GM08714 (cell line): Measurements from ENCODE around the gene FGD4.
A peak's percentile ranks its signal among the peaks of the same experiment; 100 is the strongest.

Source experiments
- H3K4me3 ChIP-seq: fragments of 200-500 bp; sonication (Bioruptor generic); 2 replicates; pipeline ENCODE4 v1.5.1; 2014; ENCODE audit warnings: mild to moderate bottlenecking, low read length, inconsistent platforms
- ZNF274 ChIP-seq: IDR thresholded peaks from 2 replicates; pipeline ENCODE4 v1.6.1; 2012; ENCODE audit warnings: mild to moderate bottlenecking, low read depth, low read length

Gene FGD4

GRCh38 chr12:32671930-32672780 lies 272.8 kb downstream of the FGD4 start:
- no peak overlapping the region for H3K4me3 ChIP-seq
- no peak for TF ChIP-seq ZNF274

- TF ChIP-seq ZNF274: no peak
- H3K4me3 ChIP-seq: peak within 1 kb of the TSS; percentile 97
Observed at GRCh38 chr12:32679091-32679919, 279.9 kb downstream of the FGD4 start, which contains the start of gene DNM1L. Gene DNM1L (plus strand): TSS chr12:32679301. CDS start chr12:32679364, 63 bp downstream.

GRCh38 chr12:32679920-32680237 lies 280.5 kb downstream of the FGD4 start:
- TF ChIP-seq ZNF274: no peak

GRCh38 chr12:32680787-32681186 lies 281.4 kb downstream of the FGD4 start:
- TF ChIP-seq ZNF274: no peak
- no peak overlapping the region; the same call in 1 of the 2 replicates for H3K4me3 ChIP-seq

More at GRCh38 chr12:32679920-32680237, 280.5 kb downstream of the FGD4 start:
- H3K4me3 ChIP-seq: peak overlapping the region; percentile 97

- no peak overlapping the region for H3K4me3 ChIP-seq
- TF ChIP-seq ZNF274: no peak
Observed at GRCh38 chr12:32681272-32681671, 281.9 kb downstream of the FGD4 start.

GRCh38 chr12:32686340-32686739 lies 287.0 kb downstream of the FGD4 start:
- no peak for TF ChIP-seq ZNF274
- no peak overlapping the region for H3K4me3 ChIP-seq

GRCh38 chr12:32688786-32689185 lies 289.4 kb downstream of the FGD4 start:
- TF ChIP-seq ZNF274: no peak
- no peak overlapping the region for H3K4me3 ChIP-seq

GRCh38 chr12:32690927-32691326 lies 291.6 kb downstream of the FGD4 start:
- no peak for TF ChIP-seq ZNF274
- no peak overlapping the region for H3K4me3 ChIP-seq

- no peak for TF ChIP-seq ZNF274
Observed at GRCh38 chr12:32692358-32692757, 293.0 kb downstream of the FGD4 start.

GRCh38 chr12:32693036-32693435 lies 293.7 kb downstream of the FGD4 start:
- H3K4me3 ChIP-seq: no peak overlapping the region
- no peak for TF ChIP-seq ZNF274

More at GRCh38 chr12:32692358-32692757, 293.0 kb downstream of the FGD4 start:
- H3K4me3 ChIP-seq: no peak overlapping the region
